Suprapubic skin (tissue), 4 donors: ENCODE results near the gene CHAT. TPM values are rescaled to one million over a fixed set of nuclear protein-coding genes. Genes with fewer than 3 reads are reported as not detected.

Source experiments
- DNase-seq, 2 donors: peaks; one replicate each; pipeline ENCODE4 v3.0.0-alpha.2; 2019; ENCODE audit warnings: low spot score in 2 of 2
- H3K27ac ChIP-seq: fragments of 200-600 bp; sonication (generic); one replicate; pipeline ENCODE4 v1.5.1; 2019
- H3K27me3 ChIP-seq: fragments of 200-600 bp; sonication (generic); one replicate; pipeline ENCODE4 v1.5.1; 2019
- H3K36me3 ChIP-seq: fragments of 200-600 bp; sonication (generic); one replicate; pipeline ENCODE4 v1.5.1; 2019
- H3K4me1 ChIP-seq: fragments of 200-600 bp; sonication (generic); one replicate; pipeline ENCODE4 v1.5.1; 2019
- H3K4me3 ChIP-seq: fragments of 200-600 bp; sonication (generic); one replicate; pipeline ENCODE4 v1.5.1; 2019; ENCODE audit warnings: mild to moderate bottlenecking
- H3K9me3 ChIP-seq: fragments of 200-600 bp; sonication (generic); one replicate; pipeline ENCODE4 v1.5.1; 2019
- CTCF ChIP-seq, 2 donors: fragments of 200-600 bp in 1 of 2; fragments of 450-650 bp in 1 of 2; sonication (generic) in 1 of 2; IDR thresholded peaks; one replicate each; pipeline ENCODE4 v1.5.1; 2016 to 2019; ENCODE audit warnings: antibody characterized with exemption in 2 of 2, mild to moderate bottlenecking in 1 of 2, moderate library complexity in 1 of 2
- EP300 ChIP-seq: sonication (generic); formaldehyde crosslinking; IDR thresholded peaks from one replicate; pipeline ENCODE4 v1.6.1; 2017; ENCODE audit warnings: antibody characterized with exemption
- POLR2A ChIP-seq, 2 donors: fragments of 450-650 bp; IDR thresholded peaks; one replicate each; pipeline ENCODE4 v1.6.1; 2017; ENCODE audit warnings: antibody characterized with exemption in 2 of 2, mild to moderate bottlenecking in 2 of 2, moderate library complexity in 2 of 2
- POLR2AphosphoS5 ChIP-seq, 3 donors: sonication (generic); formaldehyde crosslinking; IDR thresholded peaks; one replicate each; pipeline ENCODE4 v1.6.1; 2017; ENCODE audit warnings: antibody characterized with exemption in 3 of 3
- WGBS: methylation state at CpG from one replicate; pipeline ENCODE4 v1.1.5; 2018; 5-methylcytosine and 5-hydroxymethylcytosine counted together
- total RNA-seq, 4 donors: library from RNA; depleted of rRNA; stranded (reverse); fragments of >200 nt; gene quantifications; one replicate each; pipeline ENCODE4 v1.1.0, GENCODE V29; 2016

Gene CHAT
- total RNA-seq, 4 donors from 2014 or later: not detected

GRCh38 chr10:49627038-49627437 is 13.2 kb downstream of the CHAT start:
- H3K27me3 ChIP-seq: peaks cover 10% of the 10 kb centered on the region
- no peak for DNase-seq
- TF ChIP-seq POLR2A (IDR thresholded peaks at IDR 0.05): no peak
- TF ChIP-seq CTCF (IDR thresholded peaks at IDR 0.05): no peak
- TF ChIP-seq POLR2AphosphoS5 (IDR thresholded peaks at IDR 0.05): no peak
- TF ChIP-seq EP300: no peak

GRCh38 chr10:49627644-49628247 is 13.9 kb downstream of the CHAT start:
- 93% methylated on average over 14 of the region's 18 CpGs for WGBS
- TF ChIP-seq CTCF (IDR thresholded peaks at IDR 0.05): no peak
- TF ChIP-seq EP300: no peak
- no peak for TF ChIP-seq POLR2AphosphoS5 (IDR thresholded peaks at IDR 0.05)
- no peak for TF ChIP-seq POLR2A (IDR thresholded peaks at IDR 0.05)

More at GRCh38 chr10:49627038-49627437, 13.2 kb downstream of the CHAT start:
- Histone ChIP-seq H3K4me3 (no peak overlapping the region), H3K36me3 (no peaks in the 10 kb centered on the region), H3K4me1 (no peaks in the 10 kb centered on the region), H3K9me3 (no peaks in the 10 kb centered on the region), H3K27ac (no peak overlapping the region)
- 64% methylated on average over 7 of the region's 7 CpGs for WGBS

GRCh38 chr10:49628599-49628998 is 14.8 kb downstream of the CHAT start:
- no peaks in the 10 kb centered on the region for H3K4me1 ChIP-seq
- WGBS: 87% methylated on average over 8 of the region's 8 CpGs
- no peak overlapping the region for H3K4me3 ChIP-seq
- peaks cover 15% of the 10 kb centered on the region for H3K27me3 ChIP-seq
- no peak overlapping the region for H3K27ac ChIP-seq
- no peaks in the 10 kb centered on the region for H3K36me3 ChIP-seq
- no peak for TF ChIP-seq POLR2AphosphoS5 (IDR thresholded peaks at IDR 0.05)
- TF ChIP-seq EP300: no peak
- no peak for TF ChIP-seq POLR2A (IDR thresholded peaks at IDR 0.05)
- TF ChIP-seq CTCF (IDR thresholded peaks at IDR 0.05): no peak
- no peaks in the 10 kb centered on the region for H3K9me3 ChIP-seq
- DNase-seq: peak; percentile 38 to 66

More at GRCh38 chr10:49627644-49628247, 13.9 kb downstream of the CHAT start:
- H3K9me3 ChIP-seq: no peaks in the 10 kb centered on the region
- H3K4me3 ChIP-seq: no peak overlapping the region
- H3K27me3 ChIP-seq: peaks cover 14% of the 10 kb centered on the region
- no peak overlapping the region for H3K27ac ChIP-seq
- no peaks in the 10 kb centered on the region for H3K4me1 ChIP-seq
- peak; percentile 49 to 74 for DNase-seq
- no peaks in the 10 kb centered on the region for H3K36me3 ChIP-seq

DNA sequence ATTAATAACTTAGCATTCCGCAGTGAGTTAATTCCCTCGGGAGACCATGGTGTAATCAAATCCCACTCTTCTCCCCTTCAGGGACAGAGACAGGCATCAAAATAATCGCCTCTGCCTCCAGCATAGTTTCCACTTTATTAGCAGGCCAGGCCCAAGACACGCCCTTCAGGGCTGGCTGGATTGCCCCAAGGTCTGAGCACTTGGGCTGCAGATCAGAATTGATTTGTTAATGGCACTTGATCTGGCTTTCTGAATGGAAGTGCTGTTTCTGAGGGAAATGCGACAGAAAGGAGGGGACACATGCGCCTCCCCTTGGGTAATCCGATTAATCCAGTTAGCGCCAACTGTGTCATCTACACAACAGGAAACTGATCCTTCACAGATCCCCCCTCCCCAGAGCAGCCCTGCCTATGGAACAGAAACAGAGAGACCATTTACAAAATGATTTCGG is 15.6 kb downstream of the CHAT start:
- H3K27me3 ChIP-seq: peaks cover 12% of the 10 kb centered on the region
- H3K9me3 ChIP-seq: no peaks in the 10 kb centered on the region
- no peak overlapping the region for H3K27ac ChIP-seq
- peak in 1 of 2 donors; percentile 5 for DNase-seq
- WGBS: 68% methylated on average over 9 of the region's 9 CpGs
- no peaks in the 10 kb centered on the region for H3K36me3 ChIP-seq
- TF ChIP-seq POLR2AphosphoS5 (IDR thresholded peaks at IDR 0.05): no peak
- TF ChIP-seq POLR2A (IDR thresholded peaks at IDR 0.05): no peak
- TF ChIP-seq CTCF (IDR thresholded peaks at IDR 0.05): no peak
- no peak for TF ChIP-seq EP300
- H3K4me3 ChIP-seq: no peak overlapping the region
- H3K4me1 ChIP-seq: no peaks in the 10 kb centered on the region

- no peaks in the 10 kb centered on the region for H3K36me3 ChIP-seq
- WGBS: 88% methylated on average over 6 of the region's 6 CpGs
- DNase-seq: peak; percentile 34 to 35
- no peak overlapping the region for H3K27ac ChIP-seq
- H3K4me3 ChIP-seq: no peak overlapping the region
- no peaks in the 10 kb centered on the region for H3K9me3 ChIP-seq
- no peaks in the 10 kb centered on the region for H3K4me1 ChIP-seq
- TF ChIP-seq POLR2A (IDR thresholded peaks at IDR 0.05): no peak
- H3K27me3 ChIP-seq: peaks cover 12% of the 10 kb centered on the region
These were observed 18.1 kb downstream of the CHAT start for GRCh38 chr10:49631975-49632374.
